ENCODE results near the gene FOXC1.

GRCh38 chr6:1617466-1618310 is 8.0 kb downstream of the FOXC1 start:
- TF ChIP-seq CTCF (IDR thresholded peaks at IDR 0.05) (no peak), POLR2A (IDR thresholded peaks at IDR 0.05) (no peak), POLR2AphosphoS5 (IDR thresholded peaks at IDR 0.05) (no peak)

All from transverse colon (tissue), 4 donors.